ENCODE measurements around the gene RCAN1. TPM values are rescaled to one million over a fixed set of nuclear protein-coding genes. Genes with fewer than 3 reads are reported as not detected.

The RCAN1 gene
- total and polyA plus RNA-seq, 2 of the 13 experiments (the other 11 are each of a cell fraction or from before 2014, with no cell fraction given) = 9.4 to 34.1 TPM

- Histone ChIP-seq H3K36me3 (replicated peaks in 1 of 2; ENCODE audit: control insufficient read depth in 1 of 2, insufficient read depth in 2 of 2, low read length in 2 of 2) (no peaks in the 10 kb centered on the region), H2AFZ (ENCODE audit: low read length) (no peak overlapping the region), H3K9ac (ENCODE audit: insufficient read depth, low read depth, low read length) (no peak overlapping the region), H3K9me3 (ENCODE audit: low read length) (no peaks in the 10 kb centered on the region), H3K4me2 (ENCODE audit: low read depth, low read length) (0 out of 2 replicates have a peak overlapping the region, but pooled peaks have one; percentile 18), H3K27ac (ENCODE audit: extremely low read length, insufficient read depth, low read length) (no peak overlapping the region), H4K20me1 (ENCODE audit: insufficient read depth, low read length) (no peaks in the 10 kb centered on the region), H3K27me3 (ENCODE audit: control insufficient read depth in 1 of 2, insufficient read depth in 2 of 2, low read length in 2 of 2) (no peaks in the 10 kb centered on the region), H3K79me2 (ENCODE audit: insufficient read depth, low read length) (no peaks in the 10 kb centered on the region), H3K4me3 (replicated peaks in 1 of 3; ENCODE audit: insufficient read depth in 1 of 3, low read depth in 2 of 3, low read length in 3 of 3) (no peak overlapping the region; a peak in 1 of 6 replicates), H3K4me1 (ENCODE audit: insufficient read depth, low read length) (peaks cover 38% of the 10 kb centered on the region)
- CTCF ChIA-PET (ENCODE audit: low intra/inter-chr PET ratio, low total read pairs) = no interaction called here
- FAIRE-seq = no peak
- BruUV-seq (replicated peaks) = no TSS peak
- POLR2A ChIA-PET = no interaction called here
- TF ChIP-seq KDM3A (CRISPR knock-in tag; IDR thresholded peaks at IDR 0.05; ENCODE audit: low read depth) (no peak), SMARCE1 (IDR thresholded peaks at IDR 0.05; ENCODE audit: borderline replicate concordance) (no peak), ZNF768 (CRISPR knock-in tag; IDR thresholded peaks at IDR 0.05) (peak; percentile 64; the same call in 1 of the 2 replicates), ZNF883 (CRISPR knock-in tag; IDR thresholded peaks at IDR 0.05; ENCODE audit: not compliant biosample characterization) (no peak), ZNF296 (CRISPR knock-in tag; conservative IDR thresholded peaks at IDR 0.05) (no peak), TGIF2 (CRISPR knock-in tag; IDR thresholded peaks at IDR 0.05) (no peak), CBX5 (CRISPR knock-in tag; IDR thresholded peaks at IDR 0.05; ENCODE audit: borderline replicate concordance) (no peak)
- intact Hi-C loops (cut with micrococcal nuclease; ENCODE audit: unreplicated experiment) (no loop called here), in situ Hi-C loops (cut with HindIII; ENCODE audit: extremely low pct_ligation_motif_present, low pct_unique_long_range_greater_than_20kb) (no loop called here)
- peak; percentile 25; the same call in 1 of the 3 replicates for ATAC-seq
- DNase-seq (ENCODE audit: low spot score) = no peak
- WGBS (ENCODE audit: low lambda C conversion rate) = 65% methylated on average over 16 of the region's 18 CpGs
Observed at GRCh38 chr21:34596561-34597271, 18.2 kb downstream of the RCAN1 start.

- peak overlapping the region in 1 of 3 experiments; percentile 43; a peak in 1 of 6 replicates for H3K4me3 ChIP-seq (replicated peaks in 1 of 3; ENCODE audit: insufficient read depth in 1 of 3, low read depth in 2 of 3, low read length in 3 of 3)
- H3K79me2 ChIP-seq (ENCODE audit: insufficient read depth, low read length) = no peaks in the 10 kb centered on the region
- no peak overlapping the region for H3K9ac ChIP-seq (ENCODE audit: insufficient read depth, low read depth, low read length)
- H3K27me3 ChIP-seq (ENCODE audit: control insufficient read depth in 1 of 2, insufficient read depth in 2 of 2, low read length in 2 of 2) = no peaks in the 10 kb centered on the region
- ChIA-PET CTCF (ENCODE audit: low intra/inter-chr PET ratio, low total read pairs) (no interaction called here), POLR2A (no interaction called here)
- ATAC-seq = peak; percentile 91
- peaks cover 38% of the 10 kb centered on the region for H3K4me1 ChIP-seq (ENCODE audit: insufficient read depth, low read length)
- peak; percentile 57 for DNase-seq (ENCODE audit: low spot score)
- peak overlapping the region; percentile 45 for H3K4me2 ChIP-seq (ENCODE audit: low read depth, low read length)
- no peaks in the 10 kb centered on the region for H4K20me1 ChIP-seq (ENCODE audit: insufficient read depth, low read length)
- no peaks in the 10 kb centered on the region for H3K36me3 ChIP-seq (replicated peaks in 1 of 2; ENCODE audit: control insufficient read depth in 1 of 2, insufficient read depth in 2 of 2, low read length in 2 of 2)
- intact Hi-C loops (cut with micrococcal nuclease; ENCODE audit: unreplicated experiment) = no loop called here
- no peak for FAIRE-seq
- no peak overlapping the region for H3K27ac ChIP-seq (ENCODE audit: extremely low read length, insufficient read depth, low read length)
- no peak overlapping the region for H2AFZ ChIP-seq (ENCODE audit: low read length)
- in situ Hi-C loops (cut with HindIII; ENCODE audit: extremely low pct_ligation_motif_present, low pct_unique_long_range_greater_than_20kb) = no loop called here
- BruUV-seq (replicated peaks) = no TSS peak
- no CpG with 5 or more reads among the region's 8 CpGs for WGBS (ENCODE audit: low lambda C conversion rate)
- H3K9me3 ChIP-seq (ENCODE audit: low read length) = no peaks in the 10 kb centered on the region
- TF ChIP-seq ZNF891 (CRISPR knock-in tag; IDR thresholded peaks at IDR 0.05) (0 out of 2 replicates have a peak, but pooled peaks have one; percentile 31), NAIF1 (CRISPR knock-in tag; IDR thresholded peaks at IDR 0.05; ENCODE audit: borderline replicate concordance) (peak; percentile 66), SALL1 (CRISPR knock-in tag; IDR thresholded peaks at IDR 0.05) (0 out of 2 replicates have a peak, but pooled peaks have one; percentile 30), TEF (CRISPR knock-in tag; IDR thresholded peaks at IDR 0.05) (0 out of 2 replicates have a peak, but pooled peaks have one; percentile 28), HNRNPLL (IDR thresholded peaks at IDR 0.05; ENCODE audit: low read depth, low read length, poor library complexity, severe bottlenecking) (peak; percentile 95), THRA (CRISPR knock-in tag; IDR thresholded peaks at IDR 0.05; ENCODE audit: borderline replicate concordance) (no peak), CEBPB (IDR thresholded peaks at IDR 0.05; ENCODE audit: borderline replicate concordance, low read depth, low read length) (peak; percentile 72; the same call in 1 of the 2 replicates)
Observed at GRCh38 chr21:34595457-34595856, 19.5 kb downstream of the RCAN1 start.

All from HepG2 (cell line).